HL-60 (cell line): ENCODE results near the gene TRIM3.

Experiments
- DNase-seq, 2 experiments: peaks; one replicate each; pipeline ENCODE4 v3.0.0-alpha.2; 2010 to 2020; ENCODE audit warnings: low read depth in 1 of 2, low spot score in 1 of 2
- H3K27ac ChIP-seq: fragments of 250-450 bp; sonication (Bioruptor Pico); replicated peaks from 2 replicates; pipeline ENCODE4 v1.5.1; 2020; ENCODE audit warnings: mild to moderate bottlenecking, moderate library complexity
- H3K27me3 ChIP-seq: fragments of 250-450 bp; sonication (Bioruptor Pico); 2 replicates; pipeline ENCODE4 v1.5.1; 2021; ENCODE audit warnings: mild to moderate bottlenecking, moderate library complexity; ENCODE audit not compliant: insufficient read depth, poor library complexity, severe bottlenecking
- H3K4me3 ChIP-seq: replicated peaks from 2 replicates; pipeline ENCODE4 v1.5.1; 2011; ENCODE audit warnings: mild to moderate bottlenecking, control low read depth, low read length; ENCODE audit not compliant: insufficient read depth
- GABPA ChIP-seq: IDR thresholded peaks from 2 replicates; pipeline ENCODE4 v1.6.1; 2012; ENCODE audit warnings: low read depth
- POLR2AphosphoS5 ChIP-seq: IDR thresholded peaks from 2 replicates; pipeline ENCODE4 v1.6.1; 2012; ENCODE audit warnings: low read depth
- REST ChIP-seq: IDR thresholded peaks from 2 replicates; pipeline ENCODE4 v1.6.1; 2012; ENCODE audit warnings: low read depth; ENCODE audit not compliant: insufficient replicate concordance
- SPI1 ChIP-seq: IDR thresholded peaks from 2 replicates; pipeline ENCODE4 v1.6.1; 2012; ENCODE audit warnings: low read depth, mild to moderate bottlenecking, borderline replicate concordance
- TF ChIP-seq, protein P1 (sequence below): IDR thresholded peaks from one replicate; pipeline ENCODE4 v1.5.1; 2011; ENCODE audit warnings: low read length, control low read depth, inconsistent platforms; ENCODE audit not compliant: insufficient read depth

Gene TRIM3

GRCh38 chr11:6498121-6498520 lies 24.4 kb upstream of the TRIM3 start:
- H3K27me3 ChIP-seq: no peaks in the 10 kb centered on the region
- DNase-seq: no peak
- H3K27ac ChIP-seq: no peak overlapping the region
- TF ChIP-seq SPI1 (no peak), POLR2AphosphoS5 (no peak), REST (no peak), GABPA (no peak)
- TF ChIP-seq, protein P1, sequence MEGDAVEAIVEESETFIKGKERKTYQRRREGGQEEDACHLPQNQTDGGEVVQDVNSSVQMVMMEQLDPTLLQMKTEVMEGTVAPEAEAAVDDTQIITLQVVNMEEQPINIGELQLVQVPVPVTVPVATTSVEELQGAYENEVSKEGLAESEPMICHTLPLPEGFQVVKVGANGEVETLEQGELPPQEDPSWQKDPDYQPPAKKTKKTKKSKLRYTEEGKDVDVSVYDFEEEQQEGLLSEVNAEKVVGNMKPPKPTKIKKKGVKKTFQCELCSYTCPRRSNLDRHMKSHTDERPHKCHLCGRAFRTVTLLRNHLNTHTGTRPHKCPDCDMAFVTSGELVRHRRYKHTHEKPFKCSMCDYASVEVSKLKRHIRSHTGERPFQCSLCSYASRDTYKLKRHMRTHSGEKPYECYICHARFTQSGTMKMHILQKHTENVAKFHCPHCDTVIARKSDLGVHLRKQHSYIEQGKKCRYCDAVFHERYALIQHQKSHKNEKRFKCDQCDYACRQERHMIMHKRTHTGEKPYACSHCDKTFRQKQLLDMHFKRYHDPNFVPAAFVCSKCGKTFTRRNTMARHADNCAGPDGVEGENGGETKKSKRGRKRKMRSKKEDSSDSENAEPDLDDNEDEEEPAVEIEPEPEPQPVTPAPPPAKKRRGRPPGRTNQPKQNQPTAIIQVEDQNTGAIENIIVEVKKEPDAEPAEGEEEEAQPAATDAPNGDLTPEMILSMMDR: no peak
- H3K4me3 ChIP-seq: no peak overlapping the region

- no peak for DNase-seq
- TF ChIP-seq REST (no peak), SPI1 (no peak), POLR2AphosphoS5 (no peak), GABPA (no peak)
- TF ChIP-seq, protein P1: no peak
Observed at GRCh38 chr11:6497069-6497839, 23.5 kb upstream of the TRIM3 start, which contains the start of gene DNHD1. TSS of gene DNHD1 (plus strand) at chr11:6497280. CDS start at chr11:6498216, 936 bp downstream.

DNA sequence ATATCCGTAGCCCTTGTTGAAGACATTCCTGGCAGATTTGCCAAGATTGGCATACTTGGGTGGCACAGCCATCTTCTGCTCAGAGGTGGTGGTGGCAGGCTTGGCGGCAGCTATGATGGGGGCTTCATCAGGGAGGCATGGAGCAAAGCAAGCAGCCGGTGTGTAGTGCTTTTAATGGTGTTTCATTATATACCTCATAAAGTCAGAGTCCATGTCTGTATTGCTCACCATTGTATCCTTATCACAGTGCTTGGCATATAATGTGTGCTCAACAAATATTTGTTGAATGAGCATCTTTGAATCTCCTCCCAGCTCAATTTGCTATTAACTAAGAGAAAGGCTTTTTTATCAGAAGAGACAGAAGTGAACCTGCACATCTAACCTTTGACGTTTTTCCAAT lies 15.6 kb upstream of the TRIM3 start:
- no peak overlapping the region for H3K27ac ChIP-seq
- no peak for DNase-seq
- no peaks in the 10 kb centered on the region for H3K27me3 ChIP-seq
- H3K4me3 ChIP-seq: no peak overlapping the region
- no peak for TF ChIP-seq POLR2AphosphoS5
- TF ChIP-seq REST: no peak
- TF ChIP-seq SPI1: no peak
- TF ChIP-seq GABPA: no peak
- TF ChIP-seq, protein P1: no peak

More at GRCh38 chr11:6497069-6497839, 23.5 kb upstream of the TRIM3 start, which contains the start of gene DNHD1:
- no peak within 1 kb of the TSS for H3K4me3 ChIP-seq
- H3K27me3 ChIP-seq: no peaks in the 10 kb centered on the region
- no peak within 1 kb of the TSS for H3K27ac ChIP-seq
